Activated T-cell treated with anti-CD3 and anti-CD28 coated beads, Interleukin-2, amount 50 U/mL, for 4 hours (primary cell): Measurements from ENCODE around the gene ADGRF4. TPM values are rescaled to one million over a fixed set of nuclear protein-coding genes. Genes with fewer than 3 reads are reported as not detected.

Experiments
- total RNA-seq, 3 donors: library from RNA; stranded (reverse); gene quantifications; one replicate each; pipeline ENCODE4 v1.2.1, GENCODE V29; 2021

The ADGRF4 gene
- total RNA-seq, 3 donors from 2014 or later = not detected

Other genes with a start within 250 kb of the ADGRF4 start
- gene CD2AP, start 220.8 kb upstream of the ADGRF4 start, total RNA-seq = 10 to 100 TPM; 25.9 to 31.3 (median 28.8) TPM
- not detected for gene OPN5, start 83.5 kb downstream of the ADGRF4 start, total RNA-seq